GM12865 (cell line): ENCODE measurements around the gene CABLES2.

Experiments
- DNase-seq: peaks from one replicate; pipeline ENCODE4 v3.0.0; 2010; ENCODE audit warnings: low read depth
- H3K4me3 ChIP-seq: 2 replicates; pipeline ENCODE4 v1.5.1; 2011; ENCODE audit warnings: mild to moderate bottlenecking, low read depth, low read length, control low read depth
- TF ChIP-seq, protein P1 (sequence below): IDR thresholded peaks from 2 replicates; pipeline ENCODE4 v1.5.1; 2011; ENCODE audit warnings: low read length, control low read depth, low read depth, inconsistent platforms; ENCODE audit not compliant: insufficient read depth; ENCODE audit errors: missing control alignments

Gene CABLES2

DNA sequence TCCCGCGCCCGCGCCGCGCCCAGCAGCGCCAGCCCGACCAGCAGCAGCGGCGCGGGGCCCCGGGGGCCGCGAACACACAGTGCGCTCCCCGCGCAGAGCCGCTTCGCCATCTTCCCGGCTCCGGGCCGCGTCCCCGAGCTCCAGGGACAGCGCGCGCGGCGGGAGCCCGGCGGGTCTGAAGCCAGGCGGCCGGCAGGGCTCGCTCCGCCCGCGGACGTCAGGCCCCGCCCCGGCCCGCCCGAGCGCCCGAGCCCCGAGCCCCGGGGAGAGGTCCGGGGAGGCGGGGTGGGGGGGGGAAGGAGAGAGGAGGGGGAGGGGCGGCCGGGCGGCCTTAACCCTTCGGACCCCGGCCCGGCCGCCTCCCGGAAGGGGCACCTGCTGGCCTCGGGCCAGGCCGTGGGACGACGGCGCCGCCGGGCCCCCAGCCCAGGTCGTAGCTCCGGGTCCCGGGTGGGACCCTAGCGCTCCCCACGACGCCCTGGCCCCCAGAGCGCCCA, 39.9 kb downstream of the CABLES2 start, which contains the start of gene LAMA5:
TSS of gene LAMA5 (minus strand) at position 177 of the 497 bp plus-strand sequence. CDS start at position 110, 67 bp downstream.
- TF ChIP-seq, protein P1, sequence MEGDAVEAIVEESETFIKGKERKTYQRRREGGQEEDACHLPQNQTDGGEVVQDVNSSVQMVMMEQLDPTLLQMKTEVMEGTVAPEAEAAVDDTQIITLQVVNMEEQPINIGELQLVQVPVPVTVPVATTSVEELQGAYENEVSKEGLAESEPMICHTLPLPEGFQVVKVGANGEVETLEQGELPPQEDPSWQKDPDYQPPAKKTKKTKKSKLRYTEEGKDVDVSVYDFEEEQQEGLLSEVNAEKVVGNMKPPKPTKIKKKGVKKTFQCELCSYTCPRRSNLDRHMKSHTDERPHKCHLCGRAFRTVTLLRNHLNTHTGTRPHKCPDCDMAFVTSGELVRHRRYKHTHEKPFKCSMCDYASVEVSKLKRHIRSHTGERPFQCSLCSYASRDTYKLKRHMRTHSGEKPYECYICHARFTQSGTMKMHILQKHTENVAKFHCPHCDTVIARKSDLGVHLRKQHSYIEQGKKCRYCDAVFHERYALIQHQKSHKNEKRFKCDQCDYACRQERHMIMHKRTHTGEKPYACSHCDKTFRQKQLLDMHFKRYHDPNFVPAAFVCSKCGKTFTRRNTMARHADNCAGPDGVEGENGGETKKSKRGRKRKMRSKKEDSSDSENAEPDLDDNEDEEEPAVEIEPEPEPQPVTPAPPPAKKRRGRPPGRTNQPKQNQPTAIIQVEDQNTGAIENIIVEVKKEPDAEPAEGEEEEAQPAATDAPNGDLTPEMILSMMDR: no peak
- DNase-seq: peak; percentile 48
- peak within 1 kb of the TSS; percentile 63 for H3K4me3 ChIP-seq

DNA sequence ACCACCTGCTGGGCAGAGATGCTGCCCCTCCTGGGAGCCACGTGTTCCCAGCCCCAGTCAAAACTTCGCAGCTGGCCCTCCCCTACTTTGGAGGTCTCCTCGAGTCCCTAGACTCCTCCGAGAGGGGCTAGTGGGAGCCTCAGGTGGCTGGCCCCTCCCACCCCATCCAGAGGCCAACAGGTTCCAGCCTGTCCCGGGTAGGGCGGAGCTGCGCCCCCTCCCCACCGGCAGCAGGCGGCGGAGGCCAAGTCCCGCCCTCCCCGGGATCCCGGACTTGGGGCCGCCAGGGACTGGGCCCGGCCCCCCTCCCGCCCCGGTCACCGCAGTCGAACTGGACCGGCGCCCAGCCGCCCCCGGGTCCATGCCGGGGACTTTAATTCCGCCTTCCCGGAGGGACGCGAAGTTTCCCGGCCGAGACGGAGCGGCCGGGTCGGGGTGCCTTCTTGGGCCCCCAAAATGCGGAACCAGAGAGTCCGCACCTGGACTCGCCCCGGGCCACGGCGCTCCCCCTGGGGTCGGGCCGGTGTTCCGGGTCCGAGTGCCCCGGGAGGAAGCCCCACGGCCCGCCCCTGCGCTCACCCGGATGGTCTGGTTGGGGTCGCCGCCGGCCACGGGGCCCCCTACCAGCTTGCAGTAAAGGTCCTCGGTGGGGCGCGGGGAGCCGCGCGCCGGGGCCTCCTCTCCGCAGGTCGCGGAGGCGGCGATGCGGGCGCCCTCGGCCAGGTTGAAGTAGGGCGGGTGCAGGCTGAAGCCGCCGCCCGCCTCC, 40.5 kb downstream of the CABLES2 start:
- no peak for DNase-seq
- H3K4me3 ChIP-seq: peak overlapping the region; percentile 63
- TF ChIP-seq, protein P1: no peak

DNA sequence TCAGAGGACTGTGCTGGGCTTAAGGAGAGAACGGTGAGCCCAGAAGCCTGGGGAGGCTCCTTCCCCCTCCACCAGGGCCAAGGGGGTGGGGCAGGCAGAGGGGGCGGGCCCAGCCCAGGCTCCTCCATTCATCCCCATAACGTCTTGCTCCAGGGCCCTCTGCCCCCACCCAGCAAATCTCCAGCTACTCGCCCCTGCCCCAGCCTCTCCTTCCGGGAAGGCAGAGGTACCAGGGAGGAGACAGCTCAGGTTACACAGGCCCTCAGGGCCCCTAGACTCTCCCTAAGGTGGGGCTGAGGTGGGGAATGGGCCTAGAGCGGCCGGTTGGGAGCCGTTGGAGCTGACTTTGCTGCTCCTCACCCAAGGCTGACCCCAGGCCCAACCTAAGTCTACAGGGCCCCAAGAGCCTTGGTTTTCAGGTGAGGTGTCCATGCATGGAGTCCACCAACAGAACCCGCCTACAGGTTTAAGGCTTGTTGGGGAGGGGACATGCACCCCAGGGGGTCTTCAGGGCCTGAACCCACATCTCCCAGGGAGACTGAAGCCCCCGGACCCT, 41.2 kb downstream of the CABLES2 start:
- TF ChIP-seq, protein P1: no peak
- no peak for DNase-seq
- H3K4me3 ChIP-seq: no peak overlapping the region

DNA sequence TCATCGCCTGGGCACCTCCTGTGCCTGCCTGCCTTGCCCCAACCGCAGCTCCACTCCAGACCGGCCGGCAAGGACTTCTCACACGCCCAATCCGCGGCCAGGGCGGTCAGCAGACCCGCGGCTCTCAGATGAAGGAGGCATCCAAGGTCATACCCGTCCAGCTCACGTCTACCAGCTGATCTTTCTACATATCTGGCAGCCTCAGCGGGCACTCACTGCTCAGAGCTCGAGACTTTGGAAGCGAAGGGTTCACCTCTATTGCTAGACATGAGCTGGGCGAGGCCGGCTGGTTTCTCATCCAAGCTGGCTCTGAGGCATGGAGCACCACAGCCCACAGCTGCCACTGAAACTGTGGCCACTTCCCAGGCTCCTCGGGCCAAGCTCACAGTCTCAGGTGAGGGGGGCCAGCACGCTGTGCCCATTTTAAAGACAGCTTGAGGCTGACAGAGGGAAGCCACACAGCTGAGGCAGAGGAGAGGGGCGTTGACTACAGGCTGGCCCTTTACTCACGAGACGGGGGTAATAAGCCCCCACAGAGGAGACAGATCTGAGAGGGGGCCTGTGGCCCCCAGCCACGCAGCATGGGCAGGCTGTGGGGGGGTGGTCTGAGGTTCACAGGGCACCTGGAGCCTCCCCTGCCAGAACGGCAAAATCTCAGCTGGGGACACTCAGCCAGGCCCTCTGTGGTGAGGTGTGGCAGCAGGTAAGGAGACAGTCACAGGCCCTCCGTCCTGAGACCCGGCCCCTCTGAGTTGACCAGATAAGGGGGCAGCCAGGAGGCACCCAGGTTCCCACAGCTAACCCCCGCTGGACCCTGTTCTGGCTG, 42.0 kb downstream of the CABLES2 start:
- no peak for DNase-seq
- H3K4me3 ChIP-seq: no peak overlapping the region
- TF ChIP-seq, protein P1: no peak

DNA sequence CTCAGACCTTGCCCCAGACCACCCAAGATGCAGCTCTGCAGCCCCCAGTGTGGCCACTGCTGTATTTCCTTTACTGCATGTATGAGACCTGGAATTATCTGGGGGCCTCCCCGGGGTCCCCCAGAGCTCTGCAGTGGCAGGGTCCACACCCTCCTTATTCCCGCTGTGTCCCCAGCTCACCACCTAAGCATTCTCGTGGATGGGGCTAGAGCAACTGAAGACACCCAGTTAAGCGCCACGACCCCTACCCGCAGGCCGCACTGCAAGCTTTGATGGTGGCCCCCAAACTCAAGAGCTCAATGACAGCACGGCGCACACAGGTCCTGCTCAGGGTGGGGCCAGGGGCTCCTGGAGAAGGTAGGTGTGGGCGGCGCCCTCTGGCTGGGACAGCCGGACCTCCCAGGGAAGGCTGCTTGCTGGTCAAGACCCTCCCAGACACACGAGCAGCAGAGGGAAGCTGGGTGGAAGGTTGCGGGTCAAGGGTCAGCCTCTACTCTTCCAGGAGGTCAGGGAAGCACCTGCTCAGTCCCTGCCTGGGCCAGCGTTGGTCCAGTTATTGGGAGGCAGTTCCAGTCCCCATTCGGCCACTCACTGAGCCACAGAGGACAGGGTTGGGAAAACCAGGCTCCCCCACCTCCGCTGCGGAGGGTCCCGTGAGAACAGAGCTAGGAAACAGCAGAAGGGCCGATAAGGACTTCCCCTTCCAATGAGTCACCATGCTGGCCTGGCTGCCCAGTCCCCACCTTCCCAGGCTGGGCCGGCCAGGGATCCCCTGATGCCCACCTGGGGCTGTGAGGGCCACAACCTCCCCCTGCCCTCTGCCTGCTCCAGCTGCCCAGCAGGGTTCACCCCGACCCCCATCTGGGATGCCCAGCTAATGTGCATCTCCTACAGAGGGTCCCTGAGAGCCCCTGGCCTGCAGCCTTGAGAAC, 42.9 kb downstream of the CABLES2 start:
- H3K4me3 ChIP-seq: no peak overlapping the region

More for the DNA sequence above, 42.9 kb downstream of the CABLES2 start:
- TF ChIP-seq, protein P1: no peak
- no peak for DNase-seq
